Motor neuron (in vitro differentiated cells): Measurements from ENCODE around the gene RIMS1. TPM values are rescaled to one million over a fixed set of nuclear protein-coding genes. Genes with fewer than 3 reads are reported as not detected.
"Not testable (repeated sequence)": the region's sequence is repeated elsewhere in the genome, so short reads cannot be mapped to it uniquely, and the experiment has no call there.

Experiments used
- ATAC-seq, 8 experiments: fragments of 200-7000 bp; cut with Tn5 transposase; replicated peaks in 6 of 8; 2 replicates each; pipeline ENCODE4 v1.8.0; 2021; ENCODE audit warnings: mild to moderate bottlenecking in 8 of 8, moderate library complexity in 8 of 8
- H3K27ac ChIP-seq, 2 donors: fragments of 250-450 bp; sonication (Bioruptor Pico); 2 replicates each; pipeline ENCODE4 v1.9.0; 2021; ENCODE audit warnings: antibody characterized with exemption in 2 of 2, mild to moderate bottlenecking in 2 of 2, moderate library complexity in 1 of 2
- H3K4me1 ChIP-seq, 2 donors: fragments of 250-450 bp; sonication (Bioruptor Pico); replicated peaks in 1 of 2; 2 replicates each; pipeline ENCODE4 v1.6.1; 2021; ENCODE audit warnings: antibody characterized with exemption in 2 of 2, mild to moderate bottlenecking in 2 of 2, moderate library complexity in 1 of 2
- H3K4me3 ChIP-seq, 5 donors: fragments of 250-450 bp; sonication (Bioruptor Pico); 2 replicates each; pipeline ENCODE4 v1.9.0; 2021; ENCODE audit warnings: antibody characterized with exemption in 5 of 5, mild to moderate bottlenecking in 5 of 5, moderate library complexity in 4 of 5
- WGBS, 10 experiments: fragments of 450-650 bp; shearing (Covaris generic); methylation state at CpG; one replicate each; pipeline ENCODE4 v1.0.0; 2022; 5-methylcytosine and 5-hydroxymethylcytosine counted together
- in situ Hi-C, 9 experiments: fragments of 400-800 bp; cut with MboI; loops; one replicate each; pipeline ENCODE4 v1.15.0; 2021; ENCODE audit warnings: low sequenced_read_pairs in 9 of 9, low pct_unique_long_range_greater_than_20kb in 2 of 9; ENCODE audit not compliant: unreplicated experiment in 9 of 9
- total RNA-seq, 8 experiments: library from RNA; unstranded; fragments of 300-600 nt; gene quantifications; 2 replicates each; pipeline versions ENCODE4 v1.2.3 to v1.2.4, GENCODE V29; 2022

The RIMS1 gene
- total RNA-seq, 8 experiments from 2014 or later = 0.04 to 41.5 (median 25.1) TPM; not detected in 1

DNA sequence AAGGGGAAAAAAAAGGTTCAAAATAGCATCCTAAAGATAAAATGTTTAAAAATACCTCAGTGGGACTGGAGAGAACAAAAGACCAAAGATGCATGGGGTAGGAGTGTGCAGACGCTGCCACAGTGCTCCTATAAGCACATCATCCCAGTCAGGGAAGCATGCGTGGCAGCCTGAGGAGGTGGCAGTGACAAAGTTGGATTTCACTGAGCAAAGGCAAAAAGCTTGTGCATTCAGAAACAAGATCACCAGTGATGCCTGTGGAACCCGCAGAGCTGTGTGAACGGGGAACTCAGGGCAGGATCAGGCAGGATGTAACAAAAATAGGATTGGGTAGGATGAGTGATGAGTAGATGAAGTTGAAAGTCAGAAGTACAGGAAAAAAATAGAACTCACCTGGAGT lies 116.1 kb downstream of the RIMS1 start:
- in situ Hi-C loops = no loop called here
- ATAC-seq = no peak
- H3K4me1 ChIP-seq = no peaks in the 10 kb centered on the region
- H3K4me3 ChIP-seq = no peak overlapping the region
- 7 to 100% (median 76%) methylated on average over 1 to 4 of the region's 4 CpGs for WGBS, 10 experiments
- no peak overlapping the region for H3K27ac ChIP-seq

DNA sequence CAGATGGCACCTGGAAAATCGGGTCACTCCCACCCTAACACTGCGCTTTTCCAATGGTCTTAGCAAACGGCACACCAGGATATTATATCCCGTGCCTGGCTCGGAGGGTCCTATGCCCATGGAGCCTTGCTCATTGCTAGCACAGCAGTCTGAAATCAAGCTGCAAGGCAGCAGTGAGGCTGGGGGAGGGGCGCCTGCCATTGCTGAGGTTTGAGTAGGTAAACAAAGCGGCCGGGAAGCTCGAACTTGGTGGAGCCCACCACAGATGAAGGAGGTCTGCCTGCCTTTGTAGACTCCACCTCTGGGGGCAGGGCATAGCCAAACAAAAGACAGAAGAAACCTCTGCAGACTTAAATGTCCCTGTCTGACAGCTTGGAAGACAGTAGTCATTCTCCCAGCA lies 120.2 kb downstream of the RIMS1 start:
- H3K27ac ChIP-seq, in situ Hi-C loops, H3K4me1 ChIP-seq, ATAC-seq, H3K4me3 ChIP-seq: not testable (repeated sequence)
- WGBS, 10 experiments = 0 to 95% (median 76%) methylated on average over 1 to 6 of the region's 9 CpGs; no CpG with 5 or more reads in 4 of the 10 experiments

DNA sequence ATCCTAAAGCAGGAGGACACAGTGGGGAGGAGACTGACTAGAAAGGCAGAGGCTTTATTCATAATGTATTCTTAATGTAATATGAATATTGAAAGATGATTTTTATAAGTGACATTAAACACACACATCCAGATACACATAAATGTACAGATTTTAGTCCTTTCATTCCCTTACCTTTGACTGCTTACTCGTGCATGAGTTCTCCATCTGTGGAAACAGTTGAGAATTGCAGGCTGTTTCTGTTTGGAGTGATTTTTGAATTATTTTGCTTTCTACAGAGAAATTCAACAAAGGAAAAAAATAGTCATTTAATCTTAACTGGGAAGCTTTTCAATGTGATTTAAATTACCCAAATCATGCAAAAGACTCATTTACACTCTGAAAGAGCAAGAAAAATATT lies 136.5 kb downstream of the RIMS1 start:
- ATAC-seq = no peak
- no peak overlapping the region for H3K4me3 ChIP-seq
- H3K4me1 ChIP-seq = no peaks in the 10 kb centered on the region
- 0 to 91% (median 24%) methylated on average over 1 of the region's 1 CpG; no CpG with 5 or more reads in 2 of the 10 experiments for WGBS, 10 experiments
- in situ Hi-C loops = no loop called here
- H3K27ac ChIP-seq = no peak overlapping the region

DNA sequence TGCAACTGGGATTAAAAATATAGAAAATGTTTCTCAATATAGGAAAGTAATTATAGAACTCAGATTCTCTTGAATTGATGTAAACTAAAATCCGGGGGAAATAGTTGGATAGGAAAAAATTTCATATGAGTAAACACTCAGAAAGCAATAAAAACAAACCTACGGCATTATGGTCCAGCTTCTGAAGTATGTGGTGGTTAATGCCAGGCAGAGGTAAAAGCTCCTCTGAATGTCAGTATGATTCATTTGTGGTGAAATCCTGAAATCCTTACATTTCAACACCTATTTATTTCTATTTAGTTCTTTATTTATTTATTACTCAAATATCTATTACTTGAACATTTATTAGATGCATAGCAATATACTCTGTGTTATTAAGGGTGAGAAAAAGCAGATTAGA lies 145.1 kb downstream of the RIMS1 start:
- in situ Hi-C loops = no loop called here
- no peak for ATAC-seq
- Histone ChIP-seq H3K4me3 (no peak overlapping the region), H3K4me1 (peaks cover 0 to 3% of the 10 kb centered on the region in 2 donors), H3K27ac (no peak overlapping the region)
- 0 to 80% (median 40%) methylated on average over 1 to 2 of the region's 2 CpGs for WGBS, 10 experiments

DNA sequence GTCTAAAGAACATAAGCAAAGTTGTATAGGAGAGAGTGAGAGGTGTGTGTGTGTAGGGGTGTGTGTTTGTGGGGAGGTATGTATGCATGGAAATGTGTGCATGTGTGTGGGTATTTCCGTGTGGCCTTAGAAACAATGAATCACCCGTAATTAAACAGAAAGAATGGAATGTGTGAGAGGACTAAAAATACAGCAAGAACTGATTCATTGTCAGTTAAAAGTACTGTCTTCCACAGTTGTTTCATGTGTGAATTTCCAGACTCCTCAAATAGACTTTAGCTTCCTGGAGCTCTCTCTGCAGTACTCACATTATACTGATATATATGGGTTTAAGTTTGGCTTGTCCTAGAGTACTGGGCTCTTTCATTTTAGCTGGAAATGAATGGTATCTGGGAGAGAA lies 145.7 kb downstream of the RIMS1 start:
- Histone ChIP-seq H3K4me1 (peaks cover 0 to 3% of the 10 kb centered on the region in 2 donors), H3K27ac (no peak overlapping the region), H3K4me3 (no peak overlapping the region)
- in situ Hi-C loops = no loop called here
- 0 to 78% (median 47%) methylated on average over 1 to 2 of the region's 2 CpGs; no CpG with 5 or more reads in 2 of the 10 experiments for WGBS, 10 experiments
- ATAC-seq = peak in 4 of 8 experiments; percentile 50 to 91 (median 65)

DNA sequence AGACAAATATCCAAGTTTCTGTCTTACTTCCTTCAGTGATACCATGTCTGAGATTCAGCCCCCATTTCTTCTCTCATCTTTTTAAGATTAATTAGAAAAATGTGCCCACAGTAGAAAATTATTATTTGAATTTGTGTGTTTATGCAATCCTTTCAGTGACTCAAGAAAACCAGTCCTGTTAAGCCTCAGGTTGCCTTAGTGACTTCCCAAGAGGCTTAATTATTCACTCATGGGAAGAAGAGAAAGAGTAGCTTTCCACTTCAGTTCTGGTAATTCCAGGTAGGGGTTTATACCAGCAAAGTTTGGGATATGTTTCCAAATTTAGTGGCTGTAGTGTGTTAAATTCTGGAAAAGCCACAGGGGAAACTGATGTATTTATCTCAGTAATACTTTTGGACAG lies 149.1 kb downstream of the RIMS1 start:
- in situ Hi-C loops = no loop called here
- peaks cover 0 to 3% of the 10 kb centered on the region in 2 donors for H3K4me1 ChIP-seq
- no peak overlapping the region for H3K27ac ChIP-seq
- ATAC-seq = no peak
- H3K4me3 ChIP-seq = no peak overlapping the region

DNA sequence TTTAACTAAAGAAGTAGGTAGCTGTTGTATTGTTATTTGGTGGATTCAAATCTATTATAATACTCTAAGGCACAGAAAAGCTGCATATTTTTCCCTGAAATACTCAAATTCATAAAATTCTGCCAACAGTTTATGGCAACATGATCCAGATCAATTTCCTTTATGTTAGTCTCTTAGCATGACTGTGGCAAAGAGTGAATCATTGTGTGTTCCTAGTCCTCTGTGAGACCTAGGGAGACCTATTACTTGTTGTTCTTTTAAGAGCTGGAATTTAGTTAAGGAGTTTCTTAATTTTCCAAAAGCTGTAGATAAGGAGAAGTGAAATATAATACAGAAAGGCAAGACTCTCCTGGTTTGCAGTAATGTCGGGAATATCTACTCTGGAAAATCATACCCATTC lies 149.6 kb downstream of the RIMS1 start:
- Histone ChIP-seq H3K4me1 (peaks cover 0 to 3% of the 10 kb centered on the region in 2 donors), H3K4me3 (no peak overlapping the region), H3K27ac (no peak overlapping the region)
- no peak for ATAC-seq
- WGBS, 10 experiments = 0 to 88% (median 77%) methylated on average over 1 of the region's 1 CpG; no CpG with 5 or more reads in 3 of the 10 experiments
- in situ Hi-C loops = no loop called here

DNA sequence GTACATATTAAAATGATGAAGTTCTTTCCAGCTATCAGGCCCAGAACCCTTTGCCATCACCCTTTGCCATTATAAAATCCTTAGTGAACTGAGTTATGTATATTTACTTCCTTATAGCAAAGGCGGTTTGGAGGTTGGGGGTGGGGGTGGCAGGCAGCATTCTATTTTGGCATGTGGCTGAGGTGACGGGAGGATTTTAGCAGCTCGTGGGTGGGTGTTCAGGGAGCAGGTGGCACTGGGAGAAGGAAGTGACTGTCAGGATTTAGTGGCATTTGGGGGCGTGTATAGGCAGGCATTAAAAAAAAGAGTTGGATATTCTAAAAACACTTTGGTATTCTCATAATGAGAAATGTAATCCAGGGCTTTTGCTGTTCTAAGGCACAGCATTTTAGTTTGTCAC lies 150.7 kb downstream of the RIMS1 start:
- WGBS, 10 experiments = 0 to 100% (median 67%) methylated on average over 1 to 4 of the region's 4 CpGs; no CpG with 5 or more reads in 3 of the 10 experiments
- H3K27ac ChIP-seq = no peak overlapping the region
- H3K4me3 ChIP-seq = no peak overlapping the region
- in situ Hi-C loops = no loop called here
- ATAC-seq = no peak
- H3K4me1 ChIP-seq = peaks cover 0 to 3% of the 10 kb centered on the region in 2 donors

DNA sequence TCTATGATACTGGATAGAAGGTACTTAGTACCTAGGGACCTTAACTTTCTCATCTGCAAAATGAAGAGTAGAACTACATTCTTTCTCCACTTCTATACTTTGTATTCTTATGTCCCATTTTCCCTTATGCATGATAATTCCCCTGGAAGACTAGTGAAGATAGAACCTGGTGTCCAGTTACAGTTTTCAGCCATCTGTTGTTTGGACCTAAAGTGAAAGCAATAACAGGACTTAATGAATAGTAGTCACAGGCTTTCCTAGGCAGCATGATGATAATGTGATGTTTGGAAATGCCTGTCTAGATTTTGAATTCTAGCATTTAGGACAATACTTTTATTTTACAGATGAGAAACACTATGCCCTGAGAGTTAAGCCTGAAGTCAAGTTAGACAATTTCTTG lies 153.8 kb downstream of the RIMS1 start:
- in situ Hi-C loops = no loop called here

DNA sequence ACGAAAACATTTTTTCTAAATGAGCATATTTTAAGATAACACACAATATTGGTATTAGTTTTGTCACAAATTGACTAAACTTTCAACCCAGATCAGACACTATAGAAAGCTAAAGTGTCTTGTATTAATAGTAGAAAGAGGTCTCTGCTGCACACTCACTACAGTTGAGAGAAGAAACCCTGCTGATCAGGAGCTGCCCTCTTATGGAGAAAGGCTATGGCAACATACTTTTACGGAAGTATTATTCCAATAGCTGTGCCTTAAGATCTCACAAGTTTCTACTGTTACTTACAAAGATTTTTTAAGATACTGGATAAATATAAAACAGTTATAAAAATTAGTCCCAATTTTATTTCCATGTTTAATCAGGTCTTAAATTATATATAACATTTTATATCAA lies 155.7 kb downstream of the RIMS1 start:
- Histone ChIP-seq H3K4me3 (no peak overlapping the region), H3K27ac (no peak overlapping the region), H3K4me1 (no peaks in the 10 kb centered on the region)
- in situ Hi-C loops = no loop called here
- WGBS, 10 experiments = 0 to 100% (median 75%) methylated on average over 1 to 2 of the region's 2 CpGs; no CpG with 5 or more reads in 1 of the 10 experiments
- peak in 4 of 8 experiments; percentile 25 to 50 (median 32) for ATAC-seq

More for the DNA sequence above, 153.8 kb downstream of the RIMS1 start:
- H3K4me3 ChIP-seq = no peak overlapping the region
- ATAC-seq = peak in 3 of 8 experiments; percentile 35 to 85 (median 76)
- H3K27ac ChIP-seq = no peak overlapping the region
- no peaks in the 10 kb centered on the region for H3K4me1 ChIP-seq

DNA sequence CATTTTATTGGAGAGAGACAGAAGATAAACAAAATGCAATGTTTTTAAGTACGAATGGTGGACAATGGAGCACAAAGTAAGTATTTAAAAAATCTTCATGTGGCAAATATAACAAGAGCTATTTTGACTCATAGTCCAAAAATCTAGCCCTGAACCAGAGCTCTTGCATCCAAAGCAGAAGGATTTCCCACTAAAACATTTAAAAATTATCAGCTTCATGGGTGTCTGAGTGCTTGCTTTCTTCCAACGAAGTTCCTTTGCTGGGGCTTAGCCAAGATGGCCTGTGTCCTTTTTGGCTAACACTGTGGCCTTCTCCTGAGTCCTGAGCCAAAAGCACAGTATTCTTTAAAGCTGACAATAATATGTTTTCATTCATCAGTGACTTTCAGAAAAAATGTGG lies 161.7 kb downstream of the RIMS1 start:
- in situ Hi-C loops = no loop called here
- ATAC-seq = no peak
- H3K27ac ChIP-seq = no peak overlapping the region
- H3K4me3 ChIP-seq = no peak overlapping the region
- WGBS, 10 experiments = 14 to 100% (median 60%) methylated on average over 1 to 2 of the region's 2 CpGs; no CpG with 5 or more reads in 1 of the 10 experiments
- H3K4me1 ChIP-seq = no peaks in the 10 kb centered on the region

DNA sequence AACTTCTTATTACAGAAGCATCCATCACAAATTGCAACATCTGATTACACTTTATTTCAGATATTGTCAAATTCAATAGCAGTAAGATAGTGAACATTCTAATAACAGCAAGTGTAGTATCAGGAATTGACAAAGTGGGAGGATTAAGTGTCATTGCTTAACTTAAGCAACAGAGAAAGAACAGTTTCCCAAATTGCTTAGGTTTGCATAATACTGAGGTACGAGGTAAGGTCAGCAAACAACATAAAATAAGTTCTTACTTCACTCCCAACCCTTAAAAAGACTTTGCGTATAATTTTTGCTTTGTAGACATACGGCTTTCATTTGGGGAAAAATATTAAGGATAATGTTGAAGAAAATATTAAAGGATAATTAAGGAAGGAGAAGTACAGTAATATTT lies 163.0 kb downstream of the RIMS1 start:
- H3K4me1 ChIP-seq = no peaks in the 10 kb centered on the region
- 31 to 98% (median 85%) methylated on average over 1 to 3 of the region's 3 CpGs for WGBS, 10 experiments
- no peak overlapping the region for H3K4me3 ChIP-seq
- in situ Hi-C loops = no loop called here
- no peak for ATAC-seq
- H3K27ac ChIP-seq = no peak overlapping the region

DNA sequence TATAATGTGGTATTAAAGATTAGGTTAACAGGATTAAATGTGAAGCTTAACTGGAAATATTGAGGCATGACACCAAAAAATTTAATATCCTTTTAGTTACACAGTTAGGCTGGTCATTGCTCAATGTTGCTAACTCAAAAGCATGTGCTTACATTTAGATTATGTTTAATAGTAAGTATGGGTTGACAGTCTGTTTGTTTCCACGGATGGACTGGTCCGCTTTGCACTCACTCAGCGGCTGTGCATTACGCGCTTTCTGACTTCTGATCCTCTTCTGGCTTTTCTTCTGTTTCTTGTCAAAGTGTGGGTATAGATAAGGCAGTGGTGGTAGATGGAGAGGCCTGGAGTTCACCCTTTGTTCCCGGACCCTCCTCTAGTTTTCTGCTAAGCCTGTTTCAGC lies 174.9 kb downstream of the RIMS1 start:
- no peak overlapping the region for H3K4me3 ChIP-seq
- in situ Hi-C loops = no loop called here
- WGBS, 10 experiments = 0 to 96% (median 88%) methylated on average over 1 to 6 of the region's 6 CpGs; no CpG with 5 or more reads in 2 of the 10 experiments
- no peak overlapping the region for H3K27ac ChIP-seq
- peaks cover 0 to 11% of the 10 kb centered on the region in 2 donors for H3K4me1 ChIP-seq
- no peak for ATAC-seq

DNA sequence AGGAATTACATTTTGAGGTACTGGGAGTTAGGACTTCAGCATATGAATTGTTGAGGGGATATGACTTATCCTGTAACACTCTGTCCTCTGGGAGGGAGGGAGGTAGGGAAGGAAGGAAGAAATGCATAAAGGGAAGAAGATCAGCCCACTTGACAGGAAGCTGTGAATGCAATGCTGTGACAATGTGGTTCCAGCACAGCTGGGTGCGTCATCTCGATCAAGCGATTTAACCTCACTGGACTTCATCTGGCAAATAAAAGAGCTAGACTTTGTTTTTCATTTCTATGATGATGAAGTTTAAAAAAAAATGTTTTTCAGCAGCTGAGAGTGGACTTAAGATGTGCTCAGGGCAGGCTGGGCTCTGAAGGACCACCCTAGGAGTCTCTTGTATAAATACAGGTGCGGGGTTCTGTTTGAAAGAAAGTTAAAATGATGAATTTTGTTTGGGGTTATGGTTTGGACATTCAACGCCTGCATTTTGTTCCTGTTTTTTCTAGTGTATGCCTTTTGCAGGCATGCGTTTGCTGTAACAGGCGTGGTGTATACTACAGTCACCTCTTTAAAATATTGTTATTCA lies 178.1 kb downstream of the RIMS1 start:
- no peak for ATAC-seq
- Histone ChIP-seq H3K27ac (no peak overlapping the region), H3K4me3 (no peak overlapping the region), H3K4me1 (peaks cover 0 to 11% of the 10 kb centered on the region in 2 donors)
- WGBS, 10 experiments = 40 to 100% (median 89%) methylated on average over 1 to 7 of the region's 7 CpGs; no CpG with 5 or more reads in 4 of the 10 experiments
- in situ Hi-C loops = no loop called here
